RPMI7951 (cell line): Measurements from ENCODE around the gene ANAPC2. TPM values are rescaled to one million over a fixed set of nuclear protein-coding genes. Genes with fewer than 3 reads are reported as not detected.
A peak's percentile ranks its signal among the peaks of the same experiment; 100 is the strongest.
"Not testable (repeated sequence)": the region's sequence is repeated elsewhere in the genome, so short reads cannot be mapped to it uniquely, and the experiment has no call there.

ENCODE experiments used
- DNase-seq: peaks from one replicate; pipeline ENCODE4 v3.0.0-alpha.2; 2012; ENCODE audit warnings: low read depth
- total RNA-seq: library from RNA; depleted of rRNA; stranded (reverse); fragments of >200 nt; shearing (Covaris generic); gene quantifications from 2 replicates; pipeline ENCODE4 v1.2.3, GENCODE V29; 2014

The ANAPC2 gene
- total RNA-seq, 1 experiment from 2014 or later = 8.1 TPM

GRCh38 chr9:137147091-137147792 is 41.1 kb downstream of the ANAPC2 start:
- no peak for DNase-seq

DNA sequence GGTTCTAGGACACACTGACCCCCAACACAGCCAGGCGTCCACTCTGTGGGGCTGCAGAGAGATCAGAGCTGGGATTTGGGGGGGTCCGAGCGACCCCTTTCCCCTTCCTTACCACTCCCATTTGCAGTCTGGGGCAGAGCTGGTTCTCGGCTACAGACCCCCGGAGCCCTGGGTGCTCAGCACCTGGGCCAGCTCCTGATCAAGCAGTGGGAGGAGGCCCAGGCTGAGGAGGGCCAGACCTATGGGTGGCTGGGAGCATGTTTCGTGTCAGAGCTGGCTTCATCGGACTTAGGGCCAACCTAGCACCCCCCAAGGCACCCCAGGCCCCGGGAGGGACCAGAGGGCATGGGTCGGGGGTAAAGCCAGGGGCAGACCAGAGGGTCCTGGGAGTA is 41.8 kb downstream of the ANAPC2 start:
- no peak for DNase-seq

GRCh38 chr9:137145731-137146526 is 42.4 kb downstream of the ANAPC2 start:
- DNase-seq = no peak

- no peak for DNase-seq
Measured at GRCh38 chr9:137143459-137143858, 44.9 kb downstream of the ANAPC2 start.

GRCh38 chr9:137141976-137142936 is 46.1 kb downstream of the ANAPC2 start:
- DNase-seq = no peak

- DNase-seq = no peak
Measured at GRCh38 chr9:137141050-137141810, 47.1 kb downstream of the ANAPC2 start.

GRCh38 chr9:137140151-137141012 is 48.0 kb downstream of the ANAPC2 start:
- no peak for DNase-seq

GRCh38 chr9:137139468-137140150 is 48.8 kb downstream of the ANAPC2 start:
- no peak for DNase-seq

DNA sequence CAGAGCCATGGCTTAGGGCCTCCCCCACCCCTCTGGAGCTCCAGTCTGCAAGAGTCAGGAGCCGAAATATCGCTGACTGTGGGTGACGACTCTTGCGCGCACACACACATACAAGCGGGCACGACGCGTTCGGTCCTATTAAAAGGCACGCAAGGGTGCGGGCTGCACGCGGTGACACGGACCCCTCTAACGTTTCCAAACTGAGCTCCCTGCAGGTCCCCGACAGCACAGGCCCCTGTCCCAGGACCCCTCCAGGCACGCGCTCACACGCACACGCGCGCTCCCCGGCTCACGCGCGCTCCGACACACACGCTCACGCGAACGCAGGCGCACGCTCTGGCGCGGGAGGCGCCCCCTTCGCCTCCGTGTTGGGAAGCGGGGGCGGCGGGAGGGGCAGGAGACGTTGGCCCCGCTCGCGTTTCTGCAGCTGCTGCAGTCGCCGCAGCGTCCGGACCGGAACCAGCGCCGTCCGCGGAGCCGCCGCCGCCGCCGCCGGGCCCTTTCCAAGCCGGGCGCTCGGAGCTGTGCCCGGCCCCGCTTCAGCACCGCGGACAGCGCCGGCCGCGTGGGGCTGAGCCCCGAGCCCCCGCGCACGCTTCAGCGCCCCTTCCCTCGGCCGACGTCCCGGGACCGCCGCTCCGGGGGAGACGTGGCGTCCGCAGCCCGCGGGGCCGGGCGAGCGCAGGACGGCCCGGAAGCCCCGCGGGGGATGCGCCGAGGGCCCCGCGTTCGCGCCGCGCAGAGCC is 49.5 kb downstream of the ANAPC2 start, which contains the start of gene GRIN1:
GRIN1 (plus strand) TSS at position 433 of the 746 bp plus-strand sequence. CDS start 333 bp downstream, outside the sequence.
- DNase-seq = peak; percentile 23

DNA sequence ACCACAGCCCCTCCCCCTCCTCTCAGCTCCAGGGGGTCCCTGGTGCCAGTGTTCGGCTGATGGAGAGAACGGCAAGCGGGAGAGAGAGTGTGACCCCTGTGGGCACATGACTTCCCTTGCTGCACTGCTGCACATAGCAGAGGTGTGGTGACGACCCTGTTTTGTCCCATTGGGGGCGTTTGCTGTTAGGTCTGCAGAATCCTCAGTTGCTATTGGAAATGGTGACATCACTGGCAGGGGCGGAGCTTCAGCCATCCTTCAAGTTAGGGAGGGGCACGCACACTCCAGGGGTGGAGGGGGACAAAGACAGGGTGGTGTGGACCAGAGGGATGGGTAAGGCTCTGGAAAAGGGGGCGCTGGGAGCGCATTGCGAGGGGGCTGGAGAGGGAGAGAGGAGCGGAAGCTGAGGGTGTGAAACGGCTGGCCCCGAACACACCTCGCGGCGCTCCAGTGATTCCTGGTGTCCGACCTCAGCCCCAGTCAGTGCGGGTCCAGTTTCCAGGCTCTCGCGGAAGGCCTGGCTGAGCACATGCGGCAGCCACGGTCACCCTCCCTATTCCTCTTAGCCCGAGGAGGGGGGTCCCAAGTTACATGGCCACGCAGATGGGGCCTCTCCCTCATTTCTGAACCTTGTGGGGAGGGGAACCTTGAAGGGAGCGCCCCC is 50.2 kb downstream of the ANAPC2 start:
- DNase-seq = no peak

DNA sequence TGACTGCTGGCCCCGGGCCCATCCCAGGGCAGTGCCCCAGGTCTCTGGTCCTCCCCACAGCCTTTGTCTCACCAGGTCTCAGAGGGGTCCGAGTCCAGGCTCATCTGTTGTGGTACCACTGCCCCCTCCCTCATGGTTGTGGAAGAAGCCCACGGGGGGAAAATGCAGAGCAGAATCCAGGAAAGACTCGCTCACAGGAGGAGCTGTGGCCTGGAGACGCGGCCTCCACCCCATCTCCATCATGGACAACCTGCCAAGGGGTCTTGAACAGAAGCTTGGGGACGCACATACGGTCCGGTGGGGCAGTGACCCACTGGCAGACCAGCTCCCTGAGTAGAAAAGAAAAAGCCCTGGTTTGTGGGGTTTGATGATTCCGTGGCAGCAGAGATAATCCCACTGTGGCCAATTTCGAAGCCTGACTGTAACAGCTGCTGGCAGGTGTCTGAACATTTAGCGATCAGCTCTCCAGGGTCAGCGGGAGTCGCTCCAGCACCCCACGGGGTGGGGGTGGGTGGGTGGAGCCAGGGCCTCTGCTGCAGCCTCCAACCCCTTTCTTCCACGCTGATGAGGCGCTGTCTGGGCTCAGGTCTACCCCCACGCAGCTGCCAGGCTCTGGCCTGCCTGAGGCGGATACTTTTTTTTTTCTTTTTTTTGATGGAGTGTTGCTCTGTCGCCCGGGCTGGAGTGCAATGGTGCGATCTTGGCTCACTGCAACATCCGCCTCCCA is 51.3 kb downstream of the ANAPC2 start:
- no peak for DNase-seq

DNA sequence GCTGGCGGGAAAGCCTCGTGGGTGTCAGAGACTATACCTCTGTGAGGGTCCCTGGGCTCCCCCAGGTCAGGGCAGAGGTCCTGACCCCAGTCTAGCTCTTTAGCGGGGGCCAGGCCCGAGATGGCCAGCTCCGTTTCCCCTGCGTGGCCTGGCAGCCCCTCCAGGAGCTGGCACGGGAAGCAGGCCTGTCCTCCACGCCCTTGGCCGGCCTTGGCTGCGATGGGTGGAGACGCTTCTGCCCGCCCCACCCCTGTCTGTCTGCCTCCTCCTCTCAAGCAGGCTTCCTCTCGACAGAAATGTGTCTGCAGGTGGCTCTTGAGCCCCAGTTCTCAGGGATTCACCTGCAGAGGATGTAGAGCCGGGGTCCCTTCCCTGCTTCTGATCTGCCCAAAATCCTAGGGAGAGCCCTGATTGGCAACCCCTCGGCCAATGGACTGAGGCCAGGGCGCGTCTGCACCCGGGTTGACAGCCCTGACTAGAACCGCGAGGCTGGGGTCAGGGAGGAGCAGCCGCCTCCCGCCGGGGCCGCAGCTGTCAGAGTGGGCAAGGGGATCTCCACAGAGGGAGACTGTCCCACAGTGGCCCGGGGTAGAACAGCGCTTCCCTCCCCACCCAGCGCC is 52.0 kb downstream of the ANAPC2 start:
- no peak for DNase-seq

GRCh38 chr9:137135154-137135553 is 53.2 kb downstream of the ANAPC2 start:
- DNase-seq = not testable (repeated sequence)

DNA sequence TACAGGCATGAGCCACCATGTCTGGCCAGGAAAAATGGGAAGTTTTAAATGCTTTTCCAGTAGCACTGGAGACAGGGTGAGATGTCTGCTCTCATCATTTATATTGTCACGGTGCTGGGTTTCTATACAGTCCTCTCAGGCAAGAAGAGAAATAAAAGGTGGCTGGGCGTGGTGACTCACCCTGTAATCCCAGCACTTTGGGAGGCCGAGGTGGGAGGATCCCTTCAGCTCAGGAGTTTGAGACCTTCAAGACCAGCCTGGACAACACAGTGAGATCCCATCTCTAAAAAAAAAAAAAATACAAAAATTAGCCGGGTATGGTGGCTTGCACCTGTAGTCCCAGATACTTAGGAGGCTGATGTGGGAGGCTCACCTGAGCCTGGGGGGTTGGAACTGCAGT is 54.2 kb downstream of the ANAPC2 start:
- no peak for DNase-seq

- DNase-seq = peak; percentile 32
Measured at GRCh38 chr9:137130176-137130755, 58.1 kb downstream of the ANAPC2 start.

DNA sequence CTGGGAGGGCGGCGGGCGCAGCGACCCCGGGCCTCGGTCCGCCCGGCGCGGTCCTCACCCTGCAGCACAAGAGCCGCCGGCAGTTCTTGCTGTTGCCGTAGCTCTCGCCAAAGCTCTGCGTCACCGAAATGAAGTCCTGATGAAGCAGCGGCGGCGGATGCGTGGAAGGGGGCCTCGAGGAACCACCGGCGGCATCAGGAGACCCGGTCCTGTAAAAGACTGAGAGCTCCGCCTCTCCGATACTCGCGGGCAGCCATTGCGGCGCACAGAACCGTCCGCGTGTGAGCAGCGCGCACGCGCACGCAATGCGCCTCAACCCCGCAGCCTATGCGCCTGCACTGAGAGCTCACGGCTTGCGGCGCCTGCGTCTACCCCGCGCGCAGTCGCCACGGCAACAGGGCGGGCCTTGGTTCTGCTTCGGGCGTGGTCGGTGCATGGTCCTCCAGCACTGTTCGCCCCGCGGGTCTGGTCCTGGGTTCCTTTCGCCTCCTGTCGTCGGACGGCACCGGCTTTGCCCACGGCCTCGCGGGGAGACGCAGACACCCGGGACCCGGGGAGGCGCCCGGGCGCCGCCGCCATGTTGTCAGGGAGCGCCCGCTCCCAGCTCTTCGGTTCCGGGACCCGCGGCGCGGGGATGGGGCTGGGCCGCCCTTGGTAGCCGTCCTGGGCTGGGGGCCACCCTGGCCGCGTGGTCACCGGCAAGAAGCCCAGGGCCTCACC is 58.7 kb downstream of the ANAPC2 start:
- peak; percentile 88 for DNase-seq
